RWPE2 (cell line): ENCODE data around the gene C6orf47.

ENCODE experiments used
- ATAC-seq: fragments of 200-7000 bp; cut with Tn5 transposase; 3 replicates; pipeline ENCODE4 v1.9.1; 2021; ENCODE audit warnings: low read depth
- DNase-seq: peaks from one replicate; pipeline ENCODE4 v3.0.0-alpha.2; 2020; ENCODE audit warnings: low spot score
- H3K27ac ChIP-seq: fragments of 450-650 bp; 2 replicates; pipeline ENCODE4 v1.5.1; 2017; ENCODE audit warnings: mild to moderate bottlenecking; ENCODE audit not compliant: poor library complexity, severe bottlenecking
- H3K27me3 ChIP-seq: fragments of 250-450 bp; sonication (Bioruptor Pico); 2 replicates; pipeline ENCODE4 v1.5.1; 2021; ENCODE audit warnings: mild to moderate bottlenecking, moderate library complexity; ENCODE audit not compliant: insufficient read depth, poor library complexity, severe bottlenecking
- H3K36me3 ChIP-seq: fragments of 250-450 bp; sonication (Bioruptor Pico); 2 replicates; pipeline ENCODE4 v1.5.1; 2020; ENCODE audit warnings: low read depth, mild to moderate bottlenecking, moderate library complexity
- H3K4me1 ChIP-seq: fragments of 250-450 bp; sonication (Bioruptor Pico); 2 replicates; pipeline ENCODE4 v1.5.1; 2021; ENCODE audit warnings: mild to moderate bottlenecking, moderate library complexity; ENCODE audit not compliant: insufficient read depth, poor library complexity, severe bottlenecking
- H3K4me3 ChIP-seq: fragments of 250-450 bp; sonication (Bioruptor Pico); 2 replicates; pipeline ENCODE4 v1.5.1; 2021; ENCODE audit warnings: mild to moderate bottlenecking, moderate library complexity; ENCODE audit not compliant: severe bottlenecking
- H3K9me3 ChIP-seq: fragments of 250-450 bp; sonication (Bioruptor Pico); 2 replicates; pipeline ENCODE4 v1.5.1; 2021; ENCODE audit warnings: mild to moderate bottlenecking, moderate library complexity; ENCODE audit not compliant: severe bottlenecking
- CTCF ChIP-seq: fragments of 450-650 bp; IDR thresholded peaks from one replicate; pipeline ENCODE4 v1.5.1; 2017; ENCODE audit warnings: mild to moderate bottlenecking, moderate library complexity; ENCODE audit not compliant: poor library complexity, severe bottlenecking

C6orf47 gene

GRCh38 chr6:31666337-31666965, 5.9 kb upstream of the C6orf47 start:
- no peak for TF ChIP-seq CTCF
- ATAC-seq (no peak), DNase-seq (no peak)
- Histone ChIP-seq H3K27ac (peak overlapping the region; percentile 90), H3K4me1 (peaks cover 13% of the 10 kb centered on the region), H3K36me3 (peaks cover 59% of the 10 kb centered on the region), H3K27me3 (no peaks in the 10 kb centered on the region), H3K9me3 (no peaks in the 10 kb centered on the region), H3K4me3 (peak overlapping the region; percentile 77)

- no peaks in the 10 kb centered on the region for H3K9me3 ChIP-seq
- no peak for TF ChIP-seq CTCF
- peak; percentile 79 for ATAC-seq
- H3K4me1 ChIP-seq, result peaks cover 13% of the 10 kb centered on the region
- DNase-seq, result peak; percentile 98
- peak within 1 kb of the TSS; percentile 90 for H3K27ac ChIP-seq
- peaks cover 52% of the 10 kb centered on the region for H3K36me3 ChIP-seq
- peak within 1 kb of the TSS; percentile 77 for H3K4me3 ChIP-seq
- no peaks in the 10 kb centered on the region for H3K27me3 ChIP-seq
Measured at GRCh38 chr6:31665501-31666336, 5.1 kb upstream of the C6orf47 start, which contains the start of gene CSNK2B. TSS of gene CSNK2B (plus strand) at chr6:31666080. CDS start at chr6:31666832, 752 bp downstream.

GRCh38 chr6:31664790-31665500, 4.4 kb upstream of the C6orf47 start, which contains the start of gene GPANK1:
TSS of gene GPANK1 (minus strand) at chr6:31664997. CDS start at chr6:31664478, 519 bp downstream.
- ATAC-seq (peak; percentile 30), DNase-seq (peak; percentile 89)
- H3K4me1 ChIP-seq, result peaks cover 13% of the 10 kb centered on the region
- peak within 1 kb of the TSS; percentile 77 for H3K4me3 ChIP-seq
- H3K9me3 ChIP-seq, result no peaks in the 10 kb centered on the region
- H3K27me3 ChIP-seq, result no peaks in the 10 kb centered on the region
- peaks cover 44% of the 10 kb centered on the region for H3K36me3 ChIP-seq
- TF ChIP-seq CTCF, result no peak
- H3K27ac ChIP-seq, result peak within 1 kb of the TSS; percentile 90

GRCh38 chr6:31663961-31664789, 3.6 kb upstream of the C6orf47 start:
- H3K4me3 ChIP-seq, result peak overlapping the region; percentile 77
- H3K27me3 ChIP-seq, result no peaks in the 10 kb centered on the region
- no peaks in the 10 kb centered on the region for H3K9me3 ChIP-seq
- H3K36me3 ChIP-seq, result peaks cover 36% of the 10 kb centered on the region
- ATAC-seq (peak; percentile 33), DNase-seq (no peak)
- peaks cover 13% of the 10 kb centered on the region for H3K4me1 ChIP-seq
- TF ChIP-seq CTCF, result no peak
- peak overlapping the region; percentile 90 for H3K27ac ChIP-seq
